Testis (tissue), 2 donors: ENCODE data around the gene BRD9.

Source experiments
- POLR2A ChIP-seq: fragments of 450-650 bp; IDR thresholded peaks from one replicate; pipeline ENCODE4 v1.6.1; 2017; ENCODE audit warnings: antibody characterized with exemption, mild to moderate bottlenecking, moderate library complexity
- TF ChIP-seq, protein P1 (sequence below), 3 experiments: fragments of 450-650 bp in 2 of 3; fragments of 200-600 bp in 1 of 3; sonication (generic) in 1 of 3; IDR thresholded peaks; one replicate each; pipeline ENCODE4 v1.5.1; 2016 to 2019; ENCODE audit warnings: antibody characterized with exemption in 3 of 3, mild to moderate bottlenecking in 2 of 3, moderate library complexity in 1 of 3

DNA sequence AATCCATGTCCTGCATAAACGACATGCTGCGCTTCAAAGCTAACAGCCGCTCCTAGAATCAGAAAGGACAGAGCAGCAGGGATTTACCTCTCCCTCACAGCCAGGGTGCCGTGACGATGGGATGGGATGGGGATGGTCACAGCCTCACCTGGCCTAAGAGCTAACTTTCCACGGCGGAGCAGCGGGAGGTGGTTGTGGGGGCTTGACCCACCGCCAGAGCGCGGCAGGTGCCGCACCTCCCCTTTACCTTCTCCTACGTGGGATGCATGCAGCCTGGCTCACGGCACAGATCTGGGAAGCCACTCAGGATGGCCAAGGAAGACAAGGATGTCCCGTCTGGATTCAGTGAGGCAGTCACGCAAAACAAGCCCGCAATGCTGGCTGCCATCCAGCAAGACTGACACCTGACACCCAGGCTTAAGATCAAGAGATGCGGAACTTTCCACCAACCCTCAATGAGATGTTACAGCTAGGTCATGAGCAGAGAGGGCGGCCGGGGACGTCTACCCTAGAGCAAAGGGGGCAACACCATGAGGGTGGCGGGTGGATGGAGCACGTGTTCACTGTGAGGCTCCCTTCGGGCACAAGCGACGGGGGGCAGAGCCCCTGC lies 5.8 kb downstream of the BRD9 start:
- TF ChIP-seq, protein P1, sequence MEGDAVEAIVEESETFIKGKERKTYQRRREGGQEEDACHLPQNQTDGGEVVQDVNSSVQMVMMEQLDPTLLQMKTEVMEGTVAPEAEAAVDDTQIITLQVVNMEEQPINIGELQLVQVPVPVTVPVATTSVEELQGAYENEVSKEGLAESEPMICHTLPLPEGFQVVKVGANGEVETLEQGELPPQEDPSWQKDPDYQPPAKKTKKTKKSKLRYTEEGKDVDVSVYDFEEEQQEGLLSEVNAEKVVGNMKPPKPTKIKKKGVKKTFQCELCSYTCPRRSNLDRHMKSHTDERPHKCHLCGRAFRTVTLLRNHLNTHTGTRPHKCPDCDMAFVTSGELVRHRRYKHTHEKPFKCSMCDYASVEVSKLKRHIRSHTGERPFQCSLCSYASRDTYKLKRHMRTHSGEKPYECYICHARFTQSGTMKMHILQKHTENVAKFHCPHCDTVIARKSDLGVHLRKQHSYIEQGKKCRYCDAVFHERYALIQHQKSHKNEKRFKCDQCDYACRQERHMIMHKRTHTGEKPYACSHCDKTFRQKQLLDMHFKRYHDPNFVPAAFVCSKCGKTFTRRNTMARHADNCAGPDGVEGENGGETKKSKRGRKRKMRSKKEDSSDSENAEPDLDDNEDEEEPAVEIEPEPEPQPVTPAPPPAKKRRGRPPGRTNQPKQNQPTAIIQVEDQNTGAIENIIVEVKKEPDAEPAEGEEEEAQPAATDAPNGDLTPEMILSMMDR (IDR thresholded peaks at IDR 0.05): no peak
- TF ChIP-seq POLR2A: no peak
